Measurements from ENCODE around the gene NECTIN4. TPM values are rescaled to one million over a fixed set of nuclear protein-coding genes. Genes with fewer than 3 reads are reported as not detected.
A peak's percentile ranks its signal among the peaks of the same experiment; 100 is the strongest.

Gene NECTIN4
- total and polyA plus RNA-seq, 2 of the 8 experiments (the other 6 are each of a cell fraction or from before 2014, with no cell fraction given): 0.19 to 0.71 TPM

DNA sequence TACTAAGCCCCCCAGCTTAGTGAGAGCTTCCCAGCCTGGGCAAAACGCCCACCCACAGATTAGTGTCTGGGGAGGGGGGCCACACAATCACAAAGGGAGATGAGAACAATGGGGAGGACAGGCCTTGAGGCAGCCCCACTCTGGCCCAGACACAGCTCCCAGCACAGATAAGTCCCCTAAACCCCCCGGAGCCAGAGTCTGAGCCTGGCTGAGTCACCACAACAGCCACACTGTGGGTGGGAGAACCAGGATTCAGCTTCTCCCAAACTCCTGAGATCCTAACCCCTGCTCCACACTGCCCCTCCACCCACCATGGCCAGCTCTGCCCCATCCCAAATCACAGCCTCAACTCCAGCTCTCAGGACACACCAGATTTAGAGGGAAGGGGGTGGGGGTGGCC, 4.2 kb downstream of the NECTIN4 start:
- Histone ChIP-seq H2BK5ac (ENCODE audit: low read depth, low read length) (no peak overlapping the region), H2AK5ac (ENCODE audit: low read depth, low read length) (no peak overlapping the region), H3K56ac (replicated peaks; ENCODE audit: insufficient read length, low read depth, low read length) (no peak overlapping the region), H4K20me1 (replicated peaks in 1 of 2; ENCODE audit: control insufficient read depth in 1 of 2, insufficient read depth in 2 of 2, low read length in 2 of 2) (no peaks in the 10 kb centered on the region), H3K27me3 (replicated peaks in 1 of 4; ENCODE audit: control insufficient read depth in 3 of 4, extremely low read depth in 1 of 4, insufficient read depth in 3 of 4, low read length in 3 of 4) (no peaks in the 10 kb centered on the region), H2BK120ac (replicated peaks; ENCODE audit: low read depth, low read length) (no peak overlapping the region), H3K9ac (replicated peaks in 1 of 4; ENCODE audit: extremely low read depth in 1 of 4, low read depth in 3 of 4, low read length in 3 of 4) (no peak overlapping the region), H4K5ac (ENCODE audit: insufficient read length, low read depth, low read length) (no peak overlapping the region), H3K18ac (ENCODE audit: extremely low read depth, low read length) (no peak overlapping the region), H3K79me1 (ENCODE audit: low read depth, low read length) (no peaks in the 10 kb centered on the region), H3K4me2 (ENCODE audit: insufficient read depth in 1 of 2, low read depth in 2 of 2, low read length in 2 of 2) (no peak overlapping the region), H3K27ac (ENCODE audit: low read depth, low read length) (no peak overlapping the region), H3K23ac (ENCODE audit: insufficient read length) (no peak overlapping the region), H2AFZ (ENCODE audit: low read length) (no peak overlapping the region), H2BK20ac (ENCODE audit: low read length) (no peak overlapping the region), H2BK15ac (ENCODE audit: low read length) (0 out of 2 replicates have a peak overlapping the region, but pooled peaks have one; percentile 81), H3K4me3 (ENCODE audit: extremely low read depth in 1 of 4, insufficient read depth in 2 of 4, low read depth in 3 of 4, low read length in 4 of 4) (no peak overlapping the region), H3K9me3 (ENCODE audit: insufficient read depth in 2 of 2, low read depth in 1 of 2, low read length in 1 of 2) (no peaks in the 10 kb centered on the region), H4K8ac (ENCODE audit: extremely low read depth, insufficient read depth, low read length) (0 out of 2 replicates have a peak overlapping the region, but pooled peaks have one; percentile 9), H3K23me2 (ENCODE audit: low read depth, low read length) (peaks cover 2% of the 10 kb centered on the region; the same call in 1 of the 2 replicates), H3K14ac (ENCODE audit: insufficient read length) (no peak overlapping the region), H3K4me1 (replicated peaks in 1 of 4; ENCODE audit: control insufficient read depth in 3 of 4, insufficient read depth in 4 of 4, low read length in 3 of 4) (peaks cover 0 to 12% (median 0%) of the 10 kb centered on the region in 4 experiments; a peak in 3 of 7 replicates), H3K36me3 (ENCODE audit: control insufficient read depth in 2 of 4, insufficient read depth in 4 of 4, low read length in 3 of 4) (no peaks in the 10 kb centered on the region), H3K4ac (replicated peaks; ENCODE audit: insufficient read length, low read depth, low read length) (no peak overlapping the region), H3K79me2 (ENCODE audit: control insufficient read depth in 1 of 2, insufficient read depth in 2 of 2, low read length in 2 of 2) (no peaks in the 10 kb centered on the region), H2BK12ac (ENCODE audit: low read depth, low read length) (no peak overlapping the region), H4K91ac (replicated peaks; ENCODE audit: insufficient read length, low read length) (no peak overlapping the region)
- FAIRE-seq: no peak
- CTCF ChIA-PET (ENCODE audit: partially characterized antibody): interaction anchor here (1.1 to 11.9 kb wide), 4 partner anchors 13 to 43 kb away, joined by 3 to 156 read pairs (median 50); partner anchors contain the start of genes ARHGAP30 and KLHDC9
- POLR2A ChIA-PET (ENCODE audit: partially characterized antibody): interaction anchor here (1.4 to 1.9 kb wide), 3 partner anchors 11 to 15 kb away, joined by 4 to 7 read pairs (median 5); partner anchors contain the start of genes ARHGAP30 and KLHDC9
- 86% methylated on average over 2 of the region's 2 CpGs; no CpG with 5 or more reads in 1 of the 2 experiments for WGBS, 2 experiments (ENCODE audit: extremely low coverage in 1 of 2, insufficient coverage in 1 of 2, insufficient read length in 1 of 2, insufficient replicate concordance in 2 of 2, low coverage in 1 of 2, low lambda C conversion rate in 2 of 2, missing lambda C conversion rate in 1 of 2)
- no peak for DNase-seq (ENCODE audit: low read depth in 1 of 2, low spot score in 2 of 2)
- no peak for TF ChIP-seq CBX8 (IDR thresholded peaks at IDR 0.05; ENCODE audit: borderline replicate concordance, low read depth, low read length)
- no peak for TF ChIP-seq RXRA (IDR thresholded peaks at IDR 0.05; ENCODE audit: insufficient read depth, low read depth, low read length)
- no peak for TF ChIP-seq HDAC6 (IDR thresholded peaks at IDR 0.05; ENCODE audit: low read depth, low read length)
- TF ChIP-seq SRF (IDR thresholded peaks at IDR 0.05; ENCODE audit: low read depth, low read length): no peak
- no peak for TF ChIP-seq JUN (IDR thresholded peaks at IDR 0.05; ENCODE audit: low read depth, low read length)
- TF ChIP-seq FOSL1 (IDR thresholded peaks at IDR 0.05; ENCODE audit: insufficient read depth, low read depth, low read length): no peak
- TF ChIP-seq GTF2F1 (IDR thresholded peaks at IDR 0.05; ENCODE audit: borderline replicate concordance, low read depth, low read length): no peak
- TF ChIP-seq ASH2L (IDR thresholded peaks at IDR 0.05; ENCODE audit: low read length): no peak
- no peak for TF ChIP-seq TAF1 (IDR thresholded peaks at IDR 0.05; ENCODE audit: low read depth, low read length)
- TF ChIP-seq, protein P1, sequence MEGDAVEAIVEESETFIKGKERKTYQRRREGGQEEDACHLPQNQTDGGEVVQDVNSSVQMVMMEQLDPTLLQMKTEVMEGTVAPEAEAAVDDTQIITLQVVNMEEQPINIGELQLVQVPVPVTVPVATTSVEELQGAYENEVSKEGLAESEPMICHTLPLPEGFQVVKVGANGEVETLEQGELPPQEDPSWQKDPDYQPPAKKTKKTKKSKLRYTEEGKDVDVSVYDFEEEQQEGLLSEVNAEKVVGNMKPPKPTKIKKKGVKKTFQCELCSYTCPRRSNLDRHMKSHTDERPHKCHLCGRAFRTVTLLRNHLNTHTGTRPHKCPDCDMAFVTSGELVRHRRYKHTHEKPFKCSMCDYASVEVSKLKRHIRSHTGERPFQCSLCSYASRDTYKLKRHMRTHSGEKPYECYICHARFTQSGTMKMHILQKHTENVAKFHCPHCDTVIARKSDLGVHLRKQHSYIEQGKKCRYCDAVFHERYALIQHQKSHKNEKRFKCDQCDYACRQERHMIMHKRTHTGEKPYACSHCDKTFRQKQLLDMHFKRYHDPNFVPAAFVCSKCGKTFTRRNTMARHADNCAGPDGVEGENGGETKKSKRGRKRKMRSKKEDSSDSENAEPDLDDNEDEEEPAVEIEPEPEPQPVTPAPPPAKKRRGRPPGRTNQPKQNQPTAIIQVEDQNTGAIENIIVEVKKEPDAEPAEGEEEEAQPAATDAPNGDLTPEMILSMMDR (IDR thresholded peaks at IDR 0.05; ENCODE audit: control extremely low read depth in 1 of 3, insufficient read depth in 1 of 3, low read depth in 1 of 3, low read length in 3 of 3): no peak
- no peak for TF ChIP-seq RFX5 (IDR thresholded peaks at IDR 0.05; ENCODE audit: borderline replicate concordance, low read depth, low read length)
